ENCODE data around the gene FBXO31.

DNA sequence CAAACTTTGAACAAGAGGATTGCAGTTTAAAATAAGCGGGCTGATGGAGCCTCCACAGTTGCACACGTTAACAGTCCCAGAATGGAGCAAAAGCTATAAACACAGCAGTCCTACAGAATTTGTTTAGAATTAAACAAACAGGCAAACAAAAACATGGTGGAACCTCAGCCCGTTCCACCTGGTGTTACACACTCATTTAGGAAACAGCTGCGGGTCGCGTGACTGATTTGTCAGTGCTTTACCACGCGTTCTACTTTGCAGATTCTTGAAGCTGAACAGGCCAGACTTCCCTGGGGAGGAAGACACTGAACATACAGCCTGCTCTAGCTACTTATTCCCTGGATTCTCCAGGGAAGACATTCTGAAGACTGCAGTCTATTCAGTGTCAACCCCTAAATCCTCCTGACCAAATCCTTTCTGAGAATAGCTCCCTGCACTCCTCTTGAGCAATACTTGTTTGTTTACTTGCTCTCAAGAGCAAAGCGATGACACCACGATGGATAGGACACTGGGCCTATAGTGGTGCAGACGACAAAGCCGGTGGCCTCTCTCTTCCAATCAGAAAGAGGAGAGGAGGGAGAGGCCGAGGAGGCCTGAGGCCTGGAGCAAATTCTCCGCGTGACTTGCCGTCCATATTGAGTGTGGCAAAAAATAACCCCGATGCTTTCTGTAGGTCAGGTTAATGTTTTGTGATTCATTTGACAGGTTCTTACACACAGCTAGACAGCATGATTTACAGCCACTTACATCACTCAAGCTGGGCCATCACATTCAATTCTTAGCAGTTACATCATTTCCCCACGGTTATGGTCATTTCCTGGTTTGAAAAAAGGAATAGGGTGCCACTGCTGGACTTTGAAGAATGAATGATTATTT is 4.6 kb upstream of the FBXO31 start:
- TF ChIP-seq CTCF (IDR thresholded peaks at IDR 0.05; ENCODE audit: borderline replicate concordance, extremely low read depth, low read length, poor library complexity, severe bottlenecking), result no peak
- TF ChIP-seq EZH2 (IDR thresholded peaks at IDR 0.05; ENCODE audit: borderline replicate concordance, low read depth, low read length, severe bottlenecking), result no peak
